ENCODE measurements around the gene THAP12.

THAP12 gene

GRCh38 chr11:76302996-76303395 lies 77.9 kb downstream of the THAP12 start:
- WGBS, result 90% methylated on average over 3 of the region's 3 CpGs

More at GRCh38 chr11:76302996-76303395, 77.9 kb downstream of the THAP12 start:
- Histone ChIP-seq H3K27ac (ENCODE audit: low read depth, low read length) (no peak overlapping the region), H3K4me1 (ENCODE audit: insufficient read depth, low read length) (no peaks in the 10 kb centered on the region), H3K27me3 (ENCODE audit: insufficient read depth, low read length) (no peaks in the 10 kb centered on the region), H3K4me3 (ENCODE audit: low read length) (no peak overlapping the region), H3K36me3 (ENCODE audit: insufficient read depth, low read length) (no peaks in the 10 kb centered on the region), H3K9me3 (ENCODE audit: insufficient read depth, low read depth, low read length) (no peaks in the 10 kb centered on the region), H3K9ac (ENCODE audit: low read depth, low read length) (no peak overlapping the region)
